Right ventricle myocardium inferior (tissue), 1 donor: ENCODE results near the gene HIRIP3. TPM values are rescaled to one million over a fixed set of nuclear protein-coding genes. Genes with fewer than 3 reads are reported as not detected.
A peak's percentile ranks its signal among the peaks of the same experiment; 100 is the strongest.
"Not testable (repeated sequence)": the region's sequence is repeated elsewhere in the genome, so short reads cannot be mapped to it uniquely, and the experiment has no call there.

Source experiments
- ATAC-seq: fragments of 200-7000 bp; cut with Tn5 transposase; one replicate; pipeline ENCODE4 v1.9.1; 2020; ENCODE audit warnings: mild to moderate bottlenecking, moderate library complexity
- DNase-seq: peaks from one replicate; pipeline ENCODE4 v3.0.0; 2021; ENCODE audit errors: missing footprints
- intact Hi-C: fragments of 100-400 bp; cut with DNase I; formaldehyde crosslinking; loops from one replicate; pipeline ENCODE4 v1.11.0; 2022
- total RNA-seq: library from RNA; stranded (reverse); fragmentation: NEBNext Ultra II Directional; extraction: Animal tissue kit (Norgen Biotek cat#: 25700); gene quantifications from one replicate; pipeline ENCODE4 v1.2.1, GENCODE V29; 2021
- donor health status: DM: no; HTN: yes; CAD: no; lungs with severe emphysema.

The HIRIP3 gene
- total RNA-seq, 1 donor from 2014 or later: 20.2 TPM

DNA sequence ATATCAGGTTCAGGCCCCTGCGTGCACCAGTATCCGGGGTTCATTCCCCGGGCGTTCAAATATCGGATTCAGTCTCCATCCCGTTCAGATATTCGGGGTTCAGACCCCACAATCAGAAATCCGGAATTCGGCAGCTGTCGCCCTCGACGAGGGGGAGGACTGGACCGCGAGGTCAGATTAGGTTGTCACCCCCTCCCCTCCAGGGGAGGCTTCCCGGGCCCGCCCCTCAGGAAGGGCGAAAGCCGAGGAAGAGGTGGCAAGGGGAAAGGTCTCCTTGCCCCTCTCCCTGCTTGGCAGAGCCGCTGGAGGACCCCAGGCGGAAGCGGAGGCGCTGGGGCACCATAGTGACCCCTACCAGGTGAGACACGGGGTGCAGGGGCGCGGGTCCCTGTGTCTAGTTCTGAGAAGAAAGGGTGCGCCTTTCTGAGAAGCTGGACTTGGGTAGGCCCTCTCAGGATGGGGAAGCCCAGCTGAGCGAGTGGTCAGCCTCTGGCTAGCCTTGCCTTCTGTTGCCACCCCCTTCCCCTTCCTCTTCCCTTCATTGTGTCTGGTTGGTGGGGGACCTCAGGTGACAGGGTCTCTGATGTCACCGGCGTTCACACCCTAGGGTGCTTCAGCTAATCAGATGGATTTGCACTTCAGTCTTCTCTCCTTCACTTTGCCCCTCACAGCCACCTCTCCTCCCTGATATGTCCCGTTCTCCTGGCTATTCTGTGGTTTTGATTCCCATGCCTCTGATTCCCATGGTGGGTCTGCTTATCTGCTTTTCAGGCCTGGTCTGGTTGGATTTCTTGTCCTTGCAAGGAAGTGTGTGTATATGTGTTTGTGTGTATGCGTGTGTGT, 20.9 kb downstream of the HIRIP3 start:
- ATAC-seq (no peak), DNase-seq (no peak)
- intact Hi-C loops: loop anchor here (1.0 kb wide), 1 partner anchor 11 kb away; no protein-coding TSS in a partner anchor

DNA sequence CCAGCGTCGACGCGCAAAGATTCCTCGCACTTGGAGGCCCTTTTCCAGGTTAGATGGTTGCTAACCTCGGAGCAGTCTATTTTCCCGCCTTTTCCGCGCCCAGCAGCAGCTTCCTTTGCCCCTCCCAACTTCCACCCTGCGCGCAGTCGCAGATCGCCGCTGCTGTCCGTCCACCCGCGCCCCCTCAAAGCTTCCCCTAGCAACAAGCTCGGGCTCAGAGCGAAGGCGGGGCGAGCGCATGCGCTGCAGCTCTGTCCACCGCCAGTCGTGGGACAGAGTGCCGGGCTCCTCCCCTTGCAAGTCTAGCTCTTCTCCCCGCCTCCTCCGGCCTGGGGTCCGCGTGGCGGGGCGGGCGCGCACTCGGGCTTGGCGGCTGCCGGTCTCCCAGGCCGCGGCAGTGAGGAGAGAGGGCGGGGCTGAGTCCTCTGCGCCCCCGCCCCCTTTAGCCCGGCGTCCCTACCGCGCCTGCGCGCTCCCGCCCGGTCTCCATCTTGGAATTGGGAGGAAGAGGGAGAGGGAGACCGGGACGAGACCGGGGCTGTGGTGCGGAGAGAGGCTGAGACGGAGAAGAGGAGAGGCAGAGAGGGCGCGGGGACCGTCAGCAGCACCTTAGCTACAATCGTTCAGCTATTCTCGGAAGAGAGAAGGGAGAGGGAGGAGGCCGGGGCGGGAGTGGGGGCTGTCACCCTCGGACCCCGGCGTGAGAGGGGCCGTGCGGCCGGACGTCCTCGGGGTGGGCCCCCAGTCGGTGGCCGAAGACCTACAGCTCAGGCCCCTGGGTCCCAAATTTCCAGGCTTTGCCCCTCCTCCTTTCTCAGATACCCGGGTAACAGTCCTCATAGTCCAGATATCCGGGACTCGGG, 21.8 kb downstream of the HIRIP3 start, which contains the start of gene TAOK2:
Gene TAOK2, plus strand, starts transcription at position 485 of the 863 bp plus-strand sequence. CDS start 3,905 bp downstream, outside the sequence.
- DNase-seq (peak; percentile 99), ATAC-seq (peak; percentile 99)
- intact Hi-C loops: loop anchor here (1.0 kb wide), 1 partner anchor 12 kb away; no protein-coding TSS in a partner anchor

DNA sequence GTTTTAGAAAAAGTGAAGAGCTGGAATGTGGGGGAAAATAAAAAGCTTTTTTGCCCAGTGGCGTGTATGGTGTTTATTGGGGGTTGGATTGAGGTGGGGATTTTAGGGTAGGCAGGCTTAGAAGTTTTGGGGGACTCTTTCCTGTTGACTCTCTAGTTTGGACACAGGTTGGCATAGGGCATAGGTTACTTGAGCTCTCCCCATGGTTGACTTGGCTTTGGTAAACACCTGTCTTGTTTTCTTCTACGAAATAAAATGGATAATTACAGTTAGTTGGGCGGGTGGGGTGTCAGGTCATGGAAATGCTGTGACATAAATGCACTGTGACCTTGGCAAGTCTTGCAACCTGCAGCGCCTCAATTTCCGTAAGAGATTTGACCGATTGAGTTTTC, 22.4 kb downstream of the HIRIP3 start:
- no peak for ATAC-seq
- DNase-seq: no peak
- intact Hi-C loops: no loop called here

DNA sequence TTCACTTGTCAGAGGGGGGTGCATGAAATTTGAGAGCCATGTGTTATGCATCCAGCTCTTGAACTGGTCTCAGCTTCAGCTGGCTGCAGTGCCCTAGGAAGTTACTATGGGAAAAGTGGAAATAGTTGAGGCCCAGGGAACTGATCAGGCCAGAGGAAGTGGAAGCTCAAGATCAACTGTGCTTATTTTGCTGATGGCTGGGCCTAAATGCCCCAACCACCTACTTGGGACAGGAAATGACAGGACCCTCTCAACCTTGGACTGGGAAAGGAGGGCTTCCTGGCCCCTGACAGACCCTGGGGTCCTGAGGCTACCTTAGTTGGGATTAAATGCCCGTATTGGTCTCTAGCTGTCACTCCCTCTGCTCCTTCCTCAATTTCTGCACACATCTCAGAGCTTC, 22.9 kb downstream of the HIRIP3 start:
- no peak for ATAC-seq
- no peak for DNase-seq
- intact Hi-C loops: no loop called here

DNA sequence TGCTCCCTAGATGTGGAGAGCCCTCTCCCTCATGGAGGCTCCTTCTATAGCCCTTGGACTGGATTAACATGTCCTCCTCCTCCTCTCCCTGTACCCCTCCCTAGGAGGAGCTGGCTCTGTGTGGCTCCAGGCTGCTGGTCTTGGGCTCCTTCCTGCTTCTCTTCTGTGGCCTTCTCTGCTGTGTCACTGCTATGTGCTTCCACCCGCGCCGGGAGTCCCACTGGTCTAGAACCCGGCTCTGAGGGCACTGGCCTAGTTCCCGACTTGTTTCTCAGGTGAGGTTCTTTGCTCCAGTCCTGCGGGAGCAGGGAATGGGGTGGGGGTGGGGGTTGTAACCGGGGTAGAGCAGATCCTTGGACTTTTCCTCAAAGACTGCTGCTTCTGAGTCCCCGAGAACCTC, 24.1 kb downstream of the HIRIP3 start:
- ATAC-seq: no peak
- intact Hi-C loops: no loop called here
- no peak for DNase-seq

DNA sequence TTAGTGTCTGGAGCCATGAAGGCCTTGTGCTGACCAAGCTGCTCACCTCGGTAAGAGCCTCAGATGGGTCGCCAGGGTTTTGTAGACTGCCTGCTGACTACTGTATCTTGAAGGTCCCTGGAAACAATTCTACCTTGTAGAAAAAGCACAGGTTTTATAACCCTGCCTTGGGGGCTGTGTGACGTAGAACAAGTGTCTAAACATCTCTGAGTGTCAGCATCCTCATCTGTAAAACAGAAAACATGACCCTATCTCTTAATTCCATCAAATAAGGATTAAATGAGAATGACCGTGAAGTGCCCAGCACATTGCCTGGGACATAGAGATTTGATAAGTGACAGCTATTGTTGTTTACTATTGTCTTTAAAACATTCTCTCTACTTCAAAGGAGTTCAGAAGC, 27.2 kb downstream of the HIRIP3 start:
- intact Hi-C loops: no loop called here

DNA sequence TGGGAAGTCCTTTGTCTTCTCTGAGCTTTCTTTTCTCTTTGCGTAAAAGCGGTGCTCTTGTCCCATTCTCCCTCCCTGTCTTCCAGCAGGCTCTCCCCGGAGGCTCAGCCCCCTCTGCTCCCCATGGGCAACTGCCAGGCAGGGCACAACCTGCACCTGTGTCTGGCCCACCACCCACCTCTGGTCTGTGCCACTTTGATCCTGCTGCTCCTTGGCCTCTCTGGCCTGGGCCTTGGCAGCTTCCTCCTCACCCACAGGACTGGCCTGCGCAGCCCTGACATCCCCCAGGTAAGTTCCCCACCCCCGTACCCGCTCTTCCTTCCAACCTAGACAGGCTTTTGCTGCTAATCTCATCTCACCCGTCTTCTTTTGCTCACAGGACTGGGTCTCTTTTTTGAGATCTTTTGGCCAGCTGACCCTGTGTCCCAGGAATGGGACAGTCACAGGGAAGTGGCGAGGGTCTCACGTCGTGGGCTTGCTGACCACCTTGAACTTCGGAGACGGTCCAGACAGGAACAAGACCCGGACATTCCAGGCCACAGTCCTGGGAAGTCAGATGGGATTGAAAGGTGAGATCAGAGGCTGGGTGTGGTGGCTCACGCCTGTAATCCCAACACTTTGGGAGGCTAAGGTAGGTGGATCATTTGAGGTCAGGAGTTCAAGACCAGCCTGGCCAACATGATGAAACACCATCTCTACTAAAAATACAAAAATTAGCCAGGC, 32.2 kb downstream of the HIRIP3 start:
- DNase-seq: no peak
- intact Hi-C loops: no loop called here
- no peak for ATAC-seq

More for the DNA sequence above, 27.2 kb downstream of the HIRIP3 start:
- DNase-seq (no peak), ATAC-seq (no peak)

DNA sequence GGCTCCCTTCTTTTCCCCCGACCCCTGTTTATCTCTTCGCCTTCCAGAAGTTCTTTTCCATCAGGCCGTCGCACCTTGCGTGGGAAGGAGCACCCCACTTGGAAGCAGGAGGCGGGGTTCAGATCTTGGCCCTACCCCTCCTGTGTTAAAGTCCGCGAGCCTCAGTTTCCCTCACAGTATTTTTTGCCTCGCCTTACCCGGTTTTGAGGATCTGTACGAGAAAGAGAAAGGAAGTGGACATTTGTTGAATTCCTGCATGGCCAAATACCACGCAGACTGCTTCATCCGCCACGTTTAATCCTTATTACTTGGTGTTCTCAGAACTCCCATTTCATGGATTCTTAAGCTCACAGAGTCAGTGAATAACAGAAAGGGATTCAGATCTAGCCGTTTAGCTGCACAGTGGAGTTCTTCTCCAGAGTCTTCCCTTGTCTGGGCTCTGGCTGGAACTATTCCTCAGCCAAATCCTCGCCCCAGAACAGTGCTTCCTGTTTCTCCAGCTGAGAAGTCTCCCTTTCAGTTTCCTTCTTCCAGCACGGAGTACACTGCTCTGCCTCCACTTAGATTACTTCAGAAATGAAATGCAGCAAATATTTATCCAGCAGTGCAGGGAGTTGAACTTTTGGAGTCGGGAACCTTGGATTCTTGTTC, 32.9 kb downstream of the HIRIP3 start:
- peak; percentile 59 for ATAC-seq
- intact Hi-C loops: loop anchor here (1.0 kb wide), 1 partner anchor 34 kb away; the partner anchor contains the start of gene INO80E

DNA sequence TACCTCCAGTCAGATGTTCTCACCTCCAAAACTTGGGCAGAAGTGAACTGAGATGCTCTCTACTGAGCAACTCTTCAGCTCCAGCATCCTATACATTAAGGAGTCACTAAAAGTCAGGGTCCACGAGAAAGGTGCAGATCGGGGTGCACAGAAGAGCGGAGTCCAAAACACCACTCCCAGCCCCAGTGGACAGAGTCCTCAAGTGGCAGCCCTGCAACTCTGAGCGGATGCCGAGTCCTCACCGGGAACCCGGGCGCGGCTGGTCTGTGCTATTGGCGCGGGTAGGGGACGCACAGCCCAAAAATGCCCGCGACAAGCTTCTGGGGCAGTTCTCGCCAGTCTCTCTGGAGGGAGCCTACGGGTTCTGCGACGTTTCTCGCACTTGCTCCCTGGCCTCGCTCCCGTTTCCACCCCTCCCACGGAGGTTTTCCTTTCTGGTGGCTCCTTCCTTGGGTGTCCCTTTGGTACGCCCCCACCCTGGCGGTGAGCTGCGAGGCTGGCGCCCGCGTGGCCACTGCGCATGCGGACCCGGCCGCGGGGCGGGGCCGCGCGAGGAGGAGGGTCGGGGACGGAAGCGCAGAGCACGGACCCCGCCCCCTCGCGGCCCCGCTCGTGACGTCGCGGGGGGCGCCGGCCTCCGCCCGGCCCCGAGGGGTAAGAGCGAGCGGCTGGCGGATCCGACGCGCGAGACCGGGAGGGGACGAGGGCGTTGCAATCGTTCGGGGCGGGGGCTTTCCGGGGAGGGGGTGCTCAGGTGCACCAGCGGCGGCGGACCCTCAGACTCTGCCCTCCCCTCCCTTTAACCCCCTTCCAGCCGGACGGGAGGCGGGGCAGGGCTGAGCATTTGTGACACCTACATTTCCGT, 33.7 kb downstream of the HIRIP3 start, which contains the start of gene TMEM219:
Gene TMEM219, plus strand, starts transcription at position 601 of the 865 bp plus-strand sequence. CDS start 1,065 bp downstream, outside the sequence.
- ATAC-seq (peak; percentile 99), DNase-seq (peak; percentile 95)
- intact Hi-C loops: loop anchor here (1.0 to 2.0 kb wide), 3 partner anchors 15 to 35 kb away; partner anchors contain the start of genes INO80E and KCTD13

More for the DNA sequence above, 32.9 kb downstream of the HIRIP3 start:
- DNase-seq: no peak

DNA sequence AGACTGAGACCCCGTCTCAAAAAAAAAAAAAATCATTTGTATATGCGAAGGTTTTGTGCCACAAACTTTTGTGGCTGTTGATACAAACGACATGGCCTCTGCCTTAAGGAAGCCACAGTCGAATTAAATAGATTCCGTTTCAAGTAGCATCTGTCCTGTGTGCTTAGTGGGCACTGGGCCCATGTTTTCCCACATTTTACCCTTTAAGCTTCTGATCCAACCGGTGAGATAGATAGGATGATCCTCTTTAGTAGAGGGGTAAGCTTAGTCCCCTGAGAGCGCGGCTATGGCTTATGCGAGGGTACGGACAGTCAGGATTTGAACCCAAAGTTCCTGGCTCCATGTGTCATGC, 34.3 kb downstream of the HIRIP3 start:
- intact Hi-C loops: loop anchor here (2.0 kb wide), 2 partner anchors 16 to 34 kb away; partner anchors contain the start of gene KCTD13
- no peak for ATAC-seq
- DNase-seq: no peak

DNA sequence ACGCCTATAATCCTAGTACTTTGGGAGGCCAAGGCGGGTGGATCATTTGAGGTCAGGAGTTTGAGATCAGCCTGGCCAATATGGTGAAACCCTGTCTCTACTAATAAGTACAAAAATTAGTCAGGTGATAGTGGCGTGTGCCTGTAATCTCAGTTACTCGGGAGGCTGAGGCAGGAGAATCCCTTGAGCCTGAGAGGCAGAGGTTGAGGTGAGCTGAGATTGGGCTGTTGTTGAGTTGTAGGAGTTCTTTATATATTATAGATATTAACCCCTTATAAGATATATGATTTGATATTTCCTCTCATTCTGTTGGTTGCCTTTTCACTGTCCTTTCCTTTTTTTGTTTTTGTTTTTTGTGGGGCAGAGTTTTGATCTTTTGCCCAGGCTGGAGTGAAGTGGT, 35.6 kb downstream of the HIRIP3 start:
- intact Hi-C loops: loop anchor here (2.0 kb wide), 2 partner anchors 17 to 33 kb away; partner anchors contain the start of gene KCTD13
- DNase-seq, ATAC-seq: not testable (repeated sequence)

DNA sequence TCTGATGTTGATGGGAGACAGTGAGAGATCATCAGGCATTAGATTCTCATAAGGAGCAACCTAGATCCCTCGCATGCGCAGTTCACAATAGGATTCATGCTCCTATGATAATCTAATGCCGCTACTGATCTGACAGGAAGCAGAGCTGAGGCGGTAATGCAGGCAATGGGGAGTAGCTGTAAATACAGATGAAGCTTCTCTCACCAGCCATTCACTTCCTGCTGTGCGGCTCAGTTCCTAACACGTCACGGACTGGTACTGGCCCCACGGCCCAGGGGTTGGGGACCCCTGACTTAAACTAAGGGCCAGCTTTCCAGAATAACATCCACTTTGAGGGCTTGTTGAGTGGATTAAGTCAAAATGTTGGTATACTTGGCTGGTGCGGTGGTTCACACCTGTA, 36.1 kb downstream of the HIRIP3 start:
- DNase-seq (no peak), ATAC-seq (no peak)
- intact Hi-C loops: no loop called here

DNA sequence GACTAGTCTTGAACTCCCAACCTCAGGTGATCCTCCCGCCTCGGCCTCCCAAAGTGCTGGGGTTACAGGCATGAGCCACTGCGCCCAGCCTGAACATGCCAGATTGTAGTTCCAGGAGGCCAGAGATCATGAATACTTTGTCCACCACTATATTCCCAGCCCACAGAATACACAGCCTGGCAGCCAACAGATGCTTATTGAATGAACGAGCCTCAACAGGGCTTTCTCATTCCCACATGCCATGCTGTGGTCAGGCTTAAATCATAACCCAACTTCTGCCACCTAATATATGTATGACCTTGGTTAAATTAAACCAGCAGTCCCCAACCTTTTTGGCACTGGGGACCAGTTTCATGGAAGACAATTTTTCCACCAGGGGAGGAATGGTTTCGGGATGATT, 36.7 kb downstream of the HIRIP3 start:
- ATAC-seq (no peak), DNase-seq (no peak)
- intact Hi-C loops: no loop called here

DNA sequence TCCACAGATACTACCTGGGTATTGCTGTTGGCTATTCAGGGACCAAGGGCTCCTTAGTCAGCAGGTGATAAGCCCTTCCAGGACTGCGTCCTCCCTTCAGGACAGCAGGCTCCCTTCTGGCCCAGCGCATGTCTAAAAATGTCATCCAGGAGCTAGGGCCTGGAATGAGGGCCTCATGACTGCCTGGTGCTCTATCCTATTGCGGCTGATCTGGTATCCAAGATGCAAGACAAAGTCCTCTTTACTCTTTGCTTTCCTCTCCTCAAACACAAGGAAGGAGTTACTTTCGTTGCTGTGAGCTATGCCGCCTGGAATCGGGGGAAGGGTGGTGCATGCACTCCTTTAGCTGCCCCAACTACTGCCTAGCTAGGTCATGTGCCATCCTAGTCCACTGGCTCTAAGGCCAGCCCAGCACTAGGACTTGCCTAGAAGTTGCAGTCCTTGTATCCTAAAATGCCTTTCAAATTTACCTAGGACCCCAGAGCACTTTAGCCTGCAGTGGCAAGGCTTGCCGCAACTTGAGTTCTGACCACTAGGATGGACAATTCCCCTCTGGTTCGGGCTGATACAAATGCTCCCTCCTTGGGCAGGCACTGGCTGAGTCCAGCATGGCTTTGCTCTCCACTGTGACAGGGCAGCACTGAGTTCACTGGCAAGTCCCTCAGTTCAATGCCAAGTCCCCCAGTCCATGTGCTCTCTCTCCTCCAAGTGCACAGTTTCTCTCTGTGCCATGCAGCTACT, 43.6 kb downstream of the HIRIP3 start:
- ATAC-seq (no peak), DNase-seq (no peak)
- intact Hi-C loops: no loop called here

DNA sequence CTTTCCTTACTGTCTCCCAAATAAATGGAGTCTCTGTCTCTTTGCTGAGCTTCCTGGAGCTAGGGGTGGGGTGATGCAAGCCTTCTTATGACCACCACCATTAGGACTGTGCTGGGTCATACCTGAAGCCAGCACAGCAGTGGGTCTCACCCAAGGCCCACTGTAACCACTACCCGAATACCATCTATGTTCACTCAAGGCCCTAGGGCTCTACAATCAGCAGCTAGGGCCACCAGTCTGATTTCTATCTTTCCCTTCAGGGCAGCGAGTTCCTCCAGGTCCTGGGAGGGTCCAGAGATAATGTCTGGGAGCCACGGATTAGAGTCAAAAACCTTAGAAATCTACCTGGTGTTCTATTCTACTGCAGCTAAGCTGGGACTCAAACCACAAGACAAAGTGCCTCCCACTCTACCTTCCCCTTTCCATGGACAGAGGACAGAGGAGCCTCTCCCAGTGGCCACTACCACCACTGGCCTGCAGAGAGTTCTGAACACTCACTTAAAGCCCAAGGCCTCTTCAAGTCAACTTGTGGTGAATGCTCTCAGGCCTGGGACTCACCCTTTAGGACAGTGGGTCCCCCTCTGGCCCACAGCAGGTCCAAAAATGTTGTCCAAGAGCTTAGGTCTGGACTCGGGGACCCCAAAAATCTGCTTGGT, 44.5 kb downstream of the HIRIP3 start:
- intact Hi-C loops: no loop called here
- ATAC-seq (no peak), DNase-seq (no peak)

DNA sequence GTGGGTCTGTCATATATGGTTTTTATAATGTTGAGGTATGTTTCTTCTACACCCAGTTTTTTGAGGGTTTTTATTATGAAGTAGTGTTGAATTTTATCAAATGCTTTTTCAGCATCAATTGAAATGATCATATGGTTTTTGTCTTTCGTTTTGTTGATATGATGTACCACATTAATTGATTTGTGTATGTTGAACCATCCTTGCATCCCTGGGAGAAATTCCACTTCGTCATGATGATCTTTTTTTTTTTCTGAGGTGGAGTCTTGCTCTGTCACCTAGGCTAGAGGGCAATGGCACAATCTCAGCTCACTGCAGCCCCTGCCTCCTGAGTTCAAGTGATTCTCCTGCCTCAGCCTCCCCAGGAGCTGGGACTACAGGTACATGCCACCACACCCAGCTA, 47.5 kb downstream of the HIRIP3 start:
- intact Hi-C loops: no loop called here
- no peak for ATAC-seq
- no peak for DNase-seq
